GM12878 (cell line): Measurements from ENCODE around the gene GRIFIN. TPM values are rescaled to one million over a fixed set of nuclear protein-coding genes. Genes with fewer than 3 reads are reported as not detected.

Experiments
- ATAC-seq: fragments of 200-7000 bp; cut with Tn5 transposase; 3 replicates; pipeline ENCODE4 v1.9.1; 2020; ENCODE audit warnings: mild to moderate bottlenecking, moderate library complexity
- BruUV-seq: library from RNA; stranded (reverse); fragments of 400-500 nt; replicated peaks from 2 replicates; lab custom pipeline; 2021; lab: Mats Ljungman, UMichigan
- CTCF ChIA-PET: fragments of 300-600 bp; sonication (Branson Sonifier 250); formaldehyde crosslinking; extraction: SDS; loops from one replicate; lab custom pipeline; 2021; ENCODE audit warnings: inconsistent platforms; lab: Yijun Ruan, JAX
- POLR2A ChIA-PET: fragments of 350-600 bp; formaldehyde crosslinking; extraction: SDS; loops from one replicate; lab custom pipeline; 2021; ENCODE audit warnings: inconsistent platforms; lab: Charles Lee
- RAD21 ChIA-PET: fragments of 300-600 bp; sonication (Branson Sonifier 250); formaldehyde crosslinking; loops from one replicate; lab custom pipeline; 2023; ENCODE audit warnings: antibody characterized with exemption; ENCODE audit not compliant: unreplicated experiment; lab: Charles Lee
- SMC1A ChIA-PET: fragments of 300-600 bp; sonication (Branson Sonifier 250); formaldehyde crosslinking; loops from one replicate; lab custom pipeline; 2023; ENCODE audit not compliant: unreplicated experiment, uncharacterized antibody; lab: Charles Lee
- DNase-seq: peaks from one replicate; pipeline ENCODE4 v3.0.0-alpha.2; 2011; ENCODE audit warnings: low read depth, low spot score
- FAIRE-seq: peaks from 3 replicates; lab custom pipeline; 2011; peaks lifted over from hg19 to GRCh38; lab: Jason Lieb, UNC
- H2AFZ ChIP-seq: 2 replicates; pipeline ENCODE4 v1.6.0; 2011; ENCODE audit warnings: low read depth, low read length, control low read depth; ENCODE audit not compliant: control insufficient read depth
- H3K27ac ChIP-seq: 2 replicates; pipeline ENCODE4 v1.5.1; 2011; ENCODE audit warnings: control low read depth; ENCODE audit not compliant: control insufficient read depth, insufficient read depth
- H3K27me3 ChIP-seq, 2 experiments: replicated peaks in 1 of 2; 2 replicates each; pipeline versions ENCODE4 v1.6.0 to v1.6.1; 2011; ENCODE audit warnings: low read length in 1 of 2; ENCODE audit not compliant: control insufficient read depth in 2 of 2, insufficient read depth in 2 of 2
- H3K36me3 ChIP-seq, 2 experiments: 2 replicates each; pipeline ENCODE4 v1.5.1; 2011; ENCODE audit warnings: low read length in 1 of 2; ENCODE audit not compliant: control insufficient read depth in 2 of 2, insufficient read depth in 2 of 2
- H3K4me1 ChIP-seq: 2 replicates; pipeline ENCODE4 v1.6.1; 2011; ENCODE audit warnings: mild to moderate bottlenecking, low read length, moderate library complexity, mixed read lengths; ENCODE audit not compliant: control insufficient read depth, insufficient read depth
- H3K4me2 ChIP-seq: 2 replicates; pipeline ENCODE4 v1.6.0; 2011; ENCODE audit warnings: control low read depth; ENCODE audit not compliant: control insufficient read depth, insufficient read depth
- H3K4me3 ChIP-seq: fragments of 200-600 bp; sonication (generic); 2 replicates; pipeline ENCODE4 v1.5.1; 2016
- H3K79me2 ChIP-seq: 2 replicates; pipeline ENCODE4 v1.6.0; 2011; ENCODE audit warnings: low read length; ENCODE audit not compliant: control insufficient read depth, insufficient read depth
- H3K9ac ChIP-seq: 2 replicates; pipeline ENCODE4 v1.8.0; 2011; ENCODE audit warnings: low read length, control low read depth, mixed read lengths; ENCODE audit not compliant: control insufficient read depth, insufficient read depth
- H3K9me3 ChIP-seq: replicated peaks from 3 replicates; pipeline ENCODE4 v1.5.1; 2011; ENCODE audit warnings: mild to moderate bottlenecking, low read length; ENCODE audit not compliant: control insufficient read depth, insufficient read depth
- H4K20me1 ChIP-seq: 2 replicates; pipeline ENCODE4 v1.6.0; 2011; ENCODE audit not compliant: control insufficient read depth, insufficient read depth
- ASH2L ChIP-seq: fragments of 300-600, 200-600 bp; sonication (generic); IDR thresholded peaks from 2 replicates; pipeline ENCODE4 v1.6.1; 2017; ENCODE audit warnings: low read depth, mild to moderate bottlenecking, borderline replicate concordance
- BCL3 ChIP-seq: IDR thresholded peaks from 2 replicates; pipeline ENCODE4 v1.6.1; 2011; ENCODE audit warnings: borderline replicate concordance, low read depth, mild to moderate bottlenecking, moderate library complexity, low read length; ENCODE audit not compliant: insufficient read depth, poor library complexity, severe bottlenecking
- BHLHE40 ChIP-seq, 2 experiments: fragments of 450-650 bp in 1 of 2; IDR thresholded peaks; 2 replicates each; pipeline ENCODE4 v1.6.1; 2011 to 2017; ENCODE audit warnings: low read depth in 2 of 2, borderline replicate concordance in 1 of 2, improper control_type of control experiment in 1 of 2, low read length in 1 of 2, mild to moderate bottlenecking in 1 of 2
- CBFB ChIP-seq: IDR thresholded peaks from 2 replicates; pipeline ENCODE4 v1.6.1; 2016; ENCODE audit warnings: antibody characterized with exemption, low read depth
- CEBPB ChIP-seq, 2 experiments: fragments of 150-350 bp in 1 of 2; IDR thresholded peaks; 2 replicates each; pipeline ENCODE4 v1.6.1; 2012 to 2014; ENCODE audit warnings: low read depth in 2 of 2, low read length in 2 of 2, borderline replicate concordance in 1 of 2, inconsistent platforms in 1 of 2
- CREM ChIP-seq: IDR thresholded peaks from 2 replicates; pipeline ENCODE4 v1.6.1; 2014; ENCODE audit warnings: antibody characterized with exemption, low read depth
- EGR1 ChIP-seq, 2 experiments: IDR thresholded peaks; 1 replicate in 1 of 2; 2 replicates in 1 of 2; pipeline ENCODE4 v1.6.1; 2011 to 2012; ENCODE audit warnings: low read depth in 2 of 2, low read length in 2 of 2, borderline replicate concordance in 1 of 2, mild to moderate bottlenecking in 1 of 2, moderate library complexity in 1 of 2
- GABPA ChIP-seq: IDR thresholded peaks from 2 replicates; pipeline ENCODE4 v1.6.1; 2014; ENCODE audit warnings: antibody characterized with exemption, low read depth, mild to moderate bottlenecking, inconsistent platforms
- MEF2A ChIP-seq: IDR thresholded peaks from 2 replicates; pipeline ENCODE4 v1.6.1; 2011; ENCODE audit warnings: low read depth, mild to moderate bottlenecking, low read length, moderate library complexity; ENCODE audit not compliant: insufficient read depth
- MTA2 ChIP-seq: fragments of 450-650 bp; IDR thresholded peaks from 2 replicates; pipeline ENCODE4 v1.6.1; 2016; ENCODE audit warnings: low read depth, mild to moderate bottlenecking, moderate library complexity
- NFYA ChIP-seq: IDR thresholded peaks from 2 replicates; pipeline ENCODE4 v1.6.1; 2011; ENCODE audit warnings: low read depth, mild to moderate bottlenecking, low read length, improper control_type of control experiment, borderline replicate concordance
- SMAD5 ChIP-seq: IDR thresholded peaks from 2 replicates; pipeline ENCODE4 v1.6.1; 2016; ENCODE audit warnings: antibody characterized with exemption, low read depth
- TAF1 ChIP-seq: IDR thresholded peaks from 2 replicates; pipeline ENCODE4 v1.6.1; 2011; ENCODE audit warnings: mild to moderate bottlenecking, low read depth, low read length, borderline replicate concordance
- TCF12 ChIP-seq: IDR thresholded peaks from 2 replicates; pipeline ENCODE4 v1.6.1; 2011; ENCODE audit warnings: low read depth, mild to moderate bottlenecking, low read length
- TCF3 ChIP-seq: IDR thresholded peaks from 2 replicates; pipeline ENCODE4 v1.6.1; 2012; ENCODE audit warnings: low read depth, mild to moderate bottlenecking, low read length, borderline replicate concordance; ENCODE audit not compliant: insufficient read depth
- YBX1 ChIP-seq: fragments of 450-650 bp; IDR thresholded peaks from 2 replicates; pipeline ENCODE4 v1.6.1; 2016; ENCODE audit warnings: antibody characterized with exemption
- YY1 ChIP-seq: IDR thresholded peaks from 2 replicates; pipeline ENCODE4 v1.6.1; 2011; ENCODE audit warnings: low read depth, mild to moderate bottlenecking, low read length
- ZNF592 ChIP-seq: fragments of 450-650 bp; IDR thresholded peaks from 2 replicates; pipeline ENCODE4 v1.6.1; 2017; ENCODE audit warnings: mild to moderate bottlenecking, moderate library complexity
- ZNF622 ChIP-seq: fragments of 450-650 bp; IDR thresholded peaks from 2 replicates; pipeline ENCODE4 v1.6.1; 2017; ENCODE audit warnings: mild to moderate bottlenecking, inconsistent platforms
- WGBS: methylation state at CpG from one replicate; pipeline ENCODE4 v1.1.6; 2016; ENCODE audit warnings: low lambda C conversion rate; ENCODE audit not compliant: insufficient replicate concordance, insufficient coverage; ENCODE audit errors: missing lambda C conversion rate; 5-methylcytosine and 5-hydroxymethylcytosine counted together
- in situ Hi-C: fragments of 300-500 bp; cut with MboI; formaldehyde crosslinking; loops from 9 replicates; pipeline ENCODE4 v1.14.3; 2018; ENCODE audit warnings: mixed read lengths
- intact Hi-C: fragments of 100-400 bp; cut with micrococcal nuclease; formaldehyde crosslinking; loops from one replicate; pipeline ENCODE4 v1.14.2; 2022; ENCODE audit not compliant: unreplicated experiment
- polyA plus RNA-seq, 11 experiments: library from polyadenylated mRNA; depleted of rRNA in 4 of 11; unstranded in 6 of 11; stranded (reverse) in 5 of 11; fragments of >200 nt; fragmentation: Nextera tagmentation in 4 of 11; fragmentation: Illumina TruSeq in 1 of 11; extraction: Ambion mirVana in 4 of 11; extraction: Trizol in 1 of 11; gene quantifications; 1 replicate in 1 of 11; 2 replicates in 10 of 11; pipeline versions ENCODE4 v1.2.1 to v1.2.3, GENCODE V29; 2011 to 2016; ENCODE audit warnings: inconsistent platforms in 2 of 11, missing spikeins in 2 of 11, low read depth in 1 of 11
- total RNA-seq, 4 experiments: library from RNA; depleted of rRNA in 3 of 4; stranded (reverse); fragments of >200 nt in 3 of 4; fragmentation: Illumina TruSeq in 1 of 4; extraction: Trizol in 1 of 4; gene quantifications; 2 replicates each; pipeline versions ENCODE4 v1.2.1 to v1.2.3, GENCODE V29; 2013 to 2021

GRIFIN gene
- total and polyA plus RNA-seq, 10 of the 15 experiments (the other 5 are each of a cell fraction or from before 2014, with no cell fraction given), result not detected

- in situ Hi-C loops, result no loop called here
- H3K27me3 ChIP-seq, result peaks cover 0 to 1% of the 10 kb centered on the region in 2 experiments; a peak in 1 of 4 replicates
- 27% methylated on average over 21 of the region's 25 CpGs for WGBS
- TF ChIP-seq ASH2L, result no peak
- TF ChIP-seq BHLHE40 (IDR thresholded peaks at IDR 0.05; ENCODE audit: borderline replicate concordance in 1 of 2, low read depth in 2 of 2, low read length in 1 of 2), result no peak
- no peak for TF ChIP-seq YBX1
- TF ChIP-seq CBFB, result no peak
- TF ChIP-seq EGR1 (IDR thresholded peaks at IDR 0.05; ENCODE audit: borderline replicate concordance in 1 of 2, low read depth in 2 of 2, low read length in 2 of 2), result no peak
- TF ChIP-seq YY1, result no peak
- no peak for TF ChIP-seq MTA2
- TF ChIP-seq NFYA, result no peak
- TF ChIP-seq CREM, result no peak
- TF ChIP-seq SMAD5, result no peak
- no peak for TF ChIP-seq MEF2A
- no peak for TF ChIP-seq CEBPB (IDR thresholded peaks at IDR 0.05; ENCODE audit: borderline replicate concordance in 1 of 2, low read depth in 2 of 2, low read length in 2 of 2)
- TF ChIP-seq TCF12, result no peak
- no peak for TF ChIP-seq GABPA
- TF ChIP-seq BCL3, result no peak
- no peak for TF ChIP-seq TAF1
- TF ChIP-seq ZNF622, result no peak
- TF ChIP-seq ZNF592, result no peak
- TF ChIP-seq TCF3, result no peak
Observed at GRCh38 chr7:2495418-2496299, 19.5 kb upstream of the GRIFIN start.

More at GRCh38 chr7:2495418-2496299, 19.5 kb upstream of the GRIFIN start:
- H3K27ac ChIP-seq, result no peak overlapping the region
- no peaks in the 10 kb centered on the region for H3K79me2 ChIP-seq
- no peaks in the 10 kb centered on the region for H4K20me1 ChIP-seq
- no peaks in the 10 kb centered on the region for H3K9me3 ChIP-seq
- no peak overlapping the region for H3K9ac ChIP-seq
- intact Hi-C loops, result no loop called here
- no peak for FAIRE-seq
- ChIA-PET SMC1A (no interaction called here), POLR2A (no interaction called here), RAD21 (no interaction called here), CTCF (no interaction called here)
- no peak for ATAC-seq
- DNase-seq, result no peak
- no peaks in the 10 kb centered on the region for H3K4me1 ChIP-seq
- H3K4me2 ChIP-seq, result no peak overlapping the region
- no TSS peak for BruUV-seq
- H3K36me3 ChIP-seq, result no peaks in the 10 kb centered on the region
- no peak overlapping the region for H2AFZ ChIP-seq
- H3K4me3 ChIP-seq, result no peak overlapping the region
